GM23248 (cell line): Measurements from ENCODE around the gene METTL25B. TPM values are rescaled to one million over a fixed set of nuclear protein-coding genes. Genes with fewer than 3 reads are reported as not detected.
"Not testable (repeated sequence)": the region's sequence is repeated elsewhere in the genome, so short reads cannot be mapped to it uniquely, and the experiment has no call there.

ENCODE experiments used
- DNase-seq: peaks from one replicate; pipeline ENCODE4 v3.0.0-alpha.2; 2015
- H2AFZ ChIP-seq: fragments of 200-600 bp; sonication (generic); 2 replicates; pipeline ENCODE4 v1.6.1; 2016; ENCODE audit warnings: antibody characterized with exemption
- H3F3A ChIP-seq: fragments of 200-600 bp; sonication (generic); 2 replicates; pipeline ENCODE4 v1.6.1; 2016; ENCODE audit warnings: mild to moderate bottlenecking, antibody characterized with exemption, mixed run types; ENCODE audit not compliant: insufficient read depth
- H3K27ac ChIP-seq: fragments of 200-600 bp; sonication (generic); 2 replicates; pipeline ENCODE4 v1.5.1; 2016; ENCODE audit warnings: mild to moderate bottlenecking
- H3K27me3 ChIP-seq: fragments of 200-600 bp; sonication (generic); replicated peaks from 2 replicates; pipeline ENCODE4 v1.6.1; 2016; ENCODE audit warnings: mild to moderate bottlenecking; ENCODE audit not compliant: insufficient read depth
- H3K36me3 ChIP-seq: fragments of 200-600 bp; sonication (generic); 2 replicates; pipeline ENCODE4 v1.6.1; 2016; ENCODE audit warnings: low read depth, mild to moderate bottlenecking
- H3K4me1 ChIP-seq: fragments of 200-600 bp; sonication (generic); 2 replicates; pipeline ENCODE4 v1.6.1; 2016; ENCODE audit warnings: mild to moderate bottlenecking; ENCODE audit not compliant: insufficient read depth
- H3K4me2 ChIP-seq: fragments of 200-600 bp; sonication (generic); one replicate; pipeline ENCODE4 v1.6.1; 2016; ENCODE audit warnings: mild to moderate bottlenecking; ENCODE audit not compliant: unreplicated experiment
- H3K4me3 ChIP-seq: fragments of 200-600 bp; sonication (generic); 2 replicates; pipeline ENCODE4 v1.5.1; 2016; ENCODE audit warnings: mild to moderate bottlenecking
- H3K79me2 ChIP-seq: fragments of 200-600 bp; sonication (generic); 2 replicates; pipeline ENCODE4 v1.6.1; 2016; ENCODE audit warnings: mild to moderate bottlenecking; ENCODE audit not compliant: insufficient read depth
- H3K9ac ChIP-seq: fragments of 200-600 bp; sonication (generic); 2 replicates; pipeline ENCODE4 v1.6.1; 2016; ENCODE audit warnings: mild to moderate bottlenecking
- H3K9me2 ChIP-seq: fragments of 200-600 bp; sonication (generic); 2 replicates; pipeline ENCODE4 v1.6.1; 2016; ENCODE audit warnings: mixed run types, mild to moderate bottlenecking, moderate library complexity; ENCODE audit not compliant: insufficient read depth
- H3K9me3 ChIP-seq: fragments of 200-600 bp; sonication (generic); one replicate; pipeline ENCODE4 v1.6.1; 2017; ENCODE audit warnings: low read depth
- H4K20me1 ChIP-seq: fragments of 200-600 bp; sonication (generic); 2 replicates; pipeline ENCODE4 v1.6.0; 2016; ENCODE audit not compliant: insufficient read depth
- EZH2 ChIP-seq: fragments of 200-600 bp; sonication (generic); IDR thresholded peaks from 2 replicates; pipeline ENCODE4 v1.6.1; 2018; ENCODE audit warnings: antibody characterized with exemption, mild to moderate bottlenecking; ENCODE audit not compliant: insufficient read depth, poor library complexity, severe bottlenecking
- EZH2phosphoT487 ChIP-seq: fragments of 200-600 bp; sonication (generic); IDR thresholded peaks from 2 replicates; pipeline ENCODE4 v1.6.1; 2018; ENCODE audit warnings: antibody characterized with exemption, moderate library complexity, mild to moderate bottlenecking, low read depth; ENCODE audit not compliant: insufficient read depth
- WGBS, 2 experiments: methylation state at CpG; one replicate each; pipeline ENCODE4 v1.1.6; 2015 to 2017; ENCODE audit warnings: low lambda C conversion rate in 2 of 2, low coverage in 1 of 2; ENCODE audit errors: missing lambda C conversion rate in 2 of 2; 5-methylcytosine and 5-hydroxymethylcytosine counted together
- in situ Hi-C: fragments of 300-500 bp; cut with MboI; formaldehyde crosslinking; loops from 2 replicates; pipeline ENCODE4 v1.15.0; 2020
- polyA plus RNA-seq: library from polyadenylated mRNA; unstranded; fragments of >200 nt; fragmentation: Nextera tagmentation; extraction: Ambion mirVana; gene quantifications from 2 replicates; pipeline ENCODE4 v1.2.1, GENCODE V29; 2016
- total RNA-seq: library from RNA; depleted of rRNA; stranded (reverse); fragments of >200 nt; shearing (Covaris generic); gene quantifications from 2 replicates; pipeline ENCODE4 v1.2.3, GENCODE V29; 2014

METTL25B gene
- total and polyA plus RNA-seq, 2 experiments from 2014 or later: 4.5 to 7.4 TPM

DNA sequence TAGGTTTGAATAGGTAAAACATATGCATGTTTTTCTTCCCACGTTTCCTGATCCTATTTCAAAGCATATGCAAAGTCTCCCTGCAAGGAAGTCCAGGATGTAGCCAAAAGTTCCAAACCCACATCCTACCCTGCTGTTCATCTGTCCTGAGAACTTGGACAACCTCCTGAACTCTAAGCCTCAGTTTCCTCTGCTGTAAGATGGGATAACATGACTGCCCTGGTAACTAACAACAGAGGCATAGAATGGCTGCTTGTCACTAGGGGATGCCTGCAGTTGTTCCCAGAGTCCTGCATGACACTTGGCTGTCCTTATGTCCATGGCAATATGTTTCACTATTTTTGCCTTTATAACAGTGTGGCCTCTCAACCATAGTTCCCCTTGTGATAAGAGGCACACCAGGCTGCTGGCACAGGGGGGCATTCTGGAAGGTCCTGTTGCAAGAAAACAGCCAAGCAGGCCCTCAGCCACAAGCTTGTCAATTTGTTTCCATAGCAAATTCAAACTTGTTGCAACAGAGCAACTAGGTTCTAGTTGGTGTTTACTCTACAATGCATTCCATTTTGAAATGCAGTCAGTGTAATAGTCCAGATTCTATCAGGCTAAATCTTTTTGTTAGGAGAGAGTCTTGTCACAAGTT is 24.7 kb downstream of the METTL25B start:
- H3K79me2 ChIP-seq: peaks cover 76% of the 10 kb centered on the region
- in situ Hi-C loops: no loop called here
- no peak for TF ChIP-seq EZH2phosphoT487
- TF ChIP-seq EZH2: no peak
- no peaks in the 10 kb centered on the region for H3K9me3 ChIP-seq
- peak overlapping the region; percentile 97 for H3K9ac ChIP-seq
- H3K36me3 ChIP-seq: no peaks in the 10 kb centered on the region
- H3K4me1 ChIP-seq: peaks cover 22% of the 10 kb centered on the region
- peaks cover 33% of the 10 kb centered on the region for H3F3A ChIP-seq
- H3K9me2 ChIP-seq: no peaks in the 10 kb centered on the region
- 0 to 8% methylated on average over 1 of the region's 1 CpG for whole genome bisulfite sequencing, 2 experiments
- H3K27ac ChIP-seq: peak overlapping the region; percentile 100
- peak overlapping the region; percentile 94 for H3K4me2 ChIP-seq
- peak; percentile 46 for DNase-seq
- no peaks in the 10 kb centered on the region for H3K27me3 ChIP-seq
- peak overlapping the region; percentile 78 for H2AFZ ChIP-seq
- H3K4me3 ChIP-seq: peak overlapping the region; percentile 78
- no peaks in the 10 kb centered on the region for H4K20me1 ChIP-seq

DNA sequence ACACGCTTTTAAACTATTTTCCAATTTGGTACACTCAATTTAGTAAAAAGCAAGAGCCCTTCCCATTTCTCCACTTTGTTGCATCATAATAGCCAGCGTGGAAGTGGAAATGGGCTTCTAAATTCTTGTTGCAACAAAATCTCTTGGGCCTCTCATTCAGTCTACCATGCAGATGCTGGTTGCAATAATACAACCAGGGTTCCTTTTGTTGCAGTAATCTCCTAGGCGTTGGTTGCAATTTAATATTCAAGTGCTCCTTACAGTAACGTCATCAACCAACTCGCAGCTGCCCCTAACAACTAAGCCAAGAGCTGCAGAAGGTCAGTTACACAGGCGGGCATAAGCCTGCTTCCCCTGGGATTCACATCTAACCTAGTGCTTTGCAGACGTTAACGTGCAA is 25.9 kb downstream of the METTL25B start:
- H3K36me3 ChIP-seq: no peaks in the 10 kb centered on the region
- H4K20me1 ChIP-seq: no peaks in the 10 kb centered on the region
- in situ Hi-C loops: no loop called here
- peaks cover 27% of the 10 kb centered on the region for H3F3A ChIP-seq
- no peak overlapping the region for H3K9ac ChIP-seq
- H3K4me3 ChIP-seq: no peak overlapping the region
- no peaks in the 10 kb centered on the region for H3K9me2 ChIP-seq
- TF ChIP-seq EZH2: no peak
- no peak for TF ChIP-seq EZH2phosphoT487
- no peaks in the 10 kb centered on the region for H3K9me3 ChIP-seq
- no peak for DNase-seq
- H3K4me2 ChIP-seq: no peak overlapping the region
- no peak overlapping the region for H2AFZ ChIP-seq
- H3K79me2 ChIP-seq: peaks cover 64% of the 10 kb centered on the region
- H3K4me1 ChIP-seq: peaks cover 11% of the 10 kb centered on the region
- WGBS, 2 experiments: 75 to 79% methylated on average over 8 of the region's 8 CpGs
- no peaks in the 10 kb centered on the region for H3K27me3 ChIP-seq
- no peak overlapping the region for H3K27ac ChIP-seq

DNA sequence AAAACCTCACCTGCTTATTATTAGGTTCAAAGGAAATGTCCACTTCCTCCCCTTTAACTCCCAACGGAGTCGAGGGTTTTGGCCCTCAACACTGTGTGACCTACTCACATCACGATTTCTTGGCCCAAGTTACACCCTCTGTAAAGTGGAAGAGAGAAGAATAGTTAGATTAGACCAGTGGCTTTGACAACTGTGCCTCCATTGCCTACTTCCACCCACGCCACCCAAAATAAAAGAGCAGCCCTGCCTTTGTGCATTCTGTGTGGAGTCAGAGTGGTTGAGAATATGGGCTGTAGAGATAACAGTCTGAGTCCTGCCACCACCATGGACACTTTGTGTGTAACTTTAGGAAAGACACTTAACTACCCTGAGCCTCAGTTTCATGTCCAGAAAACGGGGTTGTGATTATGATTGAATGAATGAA is 27.3 kb downstream of the METTL25B start:
- Histone ChIP-seq H3K79me2 (peaks cover 51% of the 10 kb centered on the region), H3K9me2 (no peaks in the 10 kb centered on the region), H3K4me3 (no peak overlapping the region), H3F3A (0 out of 2 replicates have a peak, but pooled peaks cover 14% of the 10 kb centered on the region), H3K36me3 (no peaks in the 10 kb centered on the region), H3K27me3 (no peaks in the 10 kb centered on the region), H3K4me2 (no peak overlapping the region), H3K27ac (no peak overlapping the region), H3K9ac (no peak overlapping the region), H3K9me3 (no peaks in the 10 kb centered on the region), H4K20me1 (no peaks in the 10 kb centered on the region), H2AFZ (no peak overlapping the region), H3K4me1 (peaks cover 6% of the 10 kb centered on the region)
- TF ChIP-seq EZH2: no peak
- TF ChIP-seq EZH2phosphoT487: no peak
- WGBS, 2 experiments: 48% methylated on average over 5 of the region's 5 CpGs
- no peak for DNase-seq
- in situ Hi-C loops: no loop called here

DNA sequence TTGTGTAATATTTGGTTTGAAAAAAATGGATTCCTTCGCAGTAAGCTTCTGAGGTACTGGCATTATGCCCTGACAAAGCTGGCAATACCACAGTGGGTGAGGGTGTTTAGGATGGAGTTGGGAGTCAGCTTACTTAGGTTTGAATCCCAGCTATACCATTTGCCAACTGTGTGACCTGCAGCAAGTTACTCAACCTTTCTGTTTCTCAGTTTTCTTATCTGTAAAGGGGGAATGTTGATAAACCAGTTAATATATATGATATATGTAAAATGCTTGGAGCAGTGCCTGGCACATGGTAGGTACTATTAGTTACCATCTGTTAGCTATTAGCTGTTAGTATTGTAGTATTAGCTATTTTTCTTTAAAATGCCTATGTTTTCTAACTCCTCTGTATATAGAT is 28.1 kb downstream of the METTL25B start:
- Histone ChIP-seq H3K9me3 (no peaks in the 10 kb centered on the region), H2AFZ (no peak overlapping the region), H3K4me2 (no peak overlapping the region), H3K9me2 (no peaks in the 10 kb centered on the region), H3K4me3 (no peak overlapping the region), H4K20me1 (no peaks in the 10 kb centered on the region), H3K27me3 (no peaks in the 10 kb centered on the region), H3K79me2 (peaks cover 43% of the 10 kb centered on the region), H3F3A (0 out of 2 replicates have a peak, but pooled peaks cover 14% of the 10 kb centered on the region), H3K4me1 (peaks cover 6% of the 10 kb centered on the region), H3K27ac (no peak overlapping the region), H3K36me3 (no peaks in the 10 kb centered on the region), H3K9ac (no peak overlapping the region)
- no peak for TF ChIP-seq EZH2
- 97 to 100% methylated on average over 1 of the region's 1 CpG for WGBS, 2 experiments
- in situ Hi-C loops: no loop called here
- no peak for DNase-seq

DNA sequence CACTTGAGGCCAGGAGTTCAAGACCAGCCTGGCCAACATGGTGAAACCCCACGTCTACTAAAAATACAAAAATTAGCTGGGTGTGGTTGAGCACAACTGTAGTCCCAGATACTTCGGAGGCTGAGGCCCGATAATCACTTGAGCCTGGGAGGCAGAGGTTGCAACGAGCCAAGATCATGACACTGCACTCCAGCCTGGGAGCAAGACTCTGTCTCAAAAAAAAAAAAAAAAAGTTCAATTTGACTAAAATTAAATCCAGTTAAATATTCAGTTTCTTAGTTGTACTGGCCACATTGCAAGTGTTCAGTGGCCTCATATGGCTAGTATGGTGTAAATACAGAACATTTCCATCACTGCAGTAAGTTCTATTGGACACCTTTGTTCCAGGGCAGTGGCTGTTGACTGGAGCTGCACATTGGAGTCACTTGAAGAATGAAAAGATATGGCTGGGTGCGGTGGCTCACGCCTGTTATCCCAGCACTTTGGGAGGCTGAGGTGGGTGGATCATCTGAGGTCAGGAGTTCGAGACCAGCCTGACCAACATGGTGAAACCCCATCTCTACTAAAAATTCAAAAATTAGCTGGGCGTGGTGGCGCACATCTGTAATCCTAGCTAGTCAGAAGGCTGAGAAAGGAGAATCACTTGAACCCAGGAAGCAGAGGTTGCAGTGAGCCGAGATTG is 29.4 kb downstream of the METTL25B start:
- DNase-seq, H3K4me3 ChIP-seq, H3K9me3 ChIP-seq, H3K27me3 ChIP-seq, H3K4me1 ChIP-seq, H3K9me2 ChIP-seq, H4K20me1 ChIP-seq, H3K4me2 ChIP-seq, H3K9ac ChIP-seq, H3K36me3 ChIP-seq, H3K27ac ChIP-seq, H3F3A ChIP-seq, in situ Hi-C loops, H2AFZ ChIP-seq: not testable (repeated sequence)
- WGBS, 2 experiments: 78 to 87% methylated on average over 10 of the region's 10 CpGs
- H3K79me2 ChIP-seq: peaks cover 33% of the 10 kb centered on the region
